KMS-11 (cell line): ENCODE data around the gene CCIN.
"Not testable (repeated sequence)": the region's sequence is repeated elsewhere in the genome, so short reads cannot be mapped to it uniquely, and the experiment has no call there.

Experiments
- H2AFZ ChIP-seq: fragments of 200-600 bp; sonication (generic); 2 replicates; pipeline ENCODE4 v1.6.1; 2016; ENCODE audit warnings: antibody characterized with exemption, mixed run types, low read depth
- H3K27ac ChIP-seq: fragments of 200-600 bp; sonication (generic); 2 replicates; pipeline ENCODE4 v1.6.1; 2016; ENCODE audit warnings: mild to moderate bottlenecking, mixed run types
- H3K27me3 ChIP-seq: fragments of 200-600 bp; sonication (generic); 2 replicates; pipeline ENCODE4 v1.6.1; 2017; ENCODE audit warnings: mild to moderate bottlenecking, low read depth, mixed run types, moderate library complexity; ENCODE audit not compliant: insufficient read depth
- H3K36me3 ChIP-seq: fragments of 200-600 bp; sonication (generic); 2 replicates; pipeline ENCODE4 v1.6.1; 2017; ENCODE audit warnings: mild to moderate bottlenecking, mixed run types; ENCODE audit not compliant: insufficient read depth
- H3K4me1 ChIP-seq: fragments of 200-600 bp; sonication (generic); 2 replicates; pipeline ENCODE4 v1.6.1; 2016; ENCODE audit warnings: mild to moderate bottlenecking, low read depth, mixed run types; ENCODE audit not compliant: poor library complexity, severe bottlenecking
- H3K4me2 ChIP-seq: fragments of 200-600 bp; sonication (generic); 2 replicates; pipeline ENCODE4 v1.7.0; 2016; ENCODE audit warnings: mild to moderate bottlenecking, mixed run types
- H3K4me3 ChIP-seq: fragments of 200-600 bp; sonication (generic); IDR thresholded peaks from 2 replicates; pipeline ENCODE4 v1.6.1; 2017; ENCODE audit warnings: low read depth, low read length, mixed read lengths; ENCODE audit not compliant: insufficient read depth
- H3K79me2 ChIP-seq: fragments of 200-600 bp; sonication (generic); 2 replicates; pipeline ENCODE4 v1.6.1; 2016; ENCODE audit warnings: low read depth, mixed run types; ENCODE audit not compliant: insufficient read depth
- H3K9ac ChIP-seq: fragments of 200-600 bp; sonication (generic); 2 replicates; pipeline ENCODE4 v1.6.1; 2016; ENCODE audit warnings: mild to moderate bottlenecking, mixed run types
- H4K20me1 ChIP-seq: fragments of 200-600 bp; sonication (generic); 2 replicates; pipeline ENCODE4 v1.6.1; 2016; ENCODE audit warnings: mild to moderate bottlenecking, mixed run types; ENCODE audit not compliant: insufficient read depth
- TF ChIP-seq, protein P1 (sequence below): fragments of 200-600 bp; sonication (generic); conservative IDR thresholded peaks from 2 replicates; pipeline ENCODE4 v1.6.1; 2017; ENCODE audit warnings: low read depth, mild to moderate bottlenecking, antibody characterized with exemption, low read length, moderate library complexity, mixed read lengths

Gene CCIN

DNA sequence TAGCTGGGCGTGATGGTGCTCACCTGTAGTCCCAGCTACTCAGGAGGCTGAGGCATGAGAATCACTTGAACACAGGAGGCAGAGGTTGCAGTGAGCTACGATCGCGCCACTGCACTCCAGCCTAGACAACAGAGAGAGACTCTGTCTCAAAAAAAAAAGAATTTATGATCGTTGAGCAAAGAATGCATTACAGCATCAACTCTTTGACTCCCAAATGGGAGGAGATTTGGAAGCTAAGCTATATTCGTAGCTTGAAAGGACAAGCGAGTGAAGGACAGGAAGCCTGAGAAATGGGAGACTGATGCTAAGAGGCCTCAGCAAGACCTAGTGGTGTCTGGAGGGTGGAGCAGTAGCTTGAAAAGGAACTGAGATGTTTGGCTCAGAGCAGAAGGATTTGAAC lies 10.3 kb upstream of the CCIN start:
- no peaks in the 10 kb centered on the region for H3K27me3 ChIP-seq
- H3K36me3 ChIP-seq = no peaks in the 10 kb centered on the region
- H4K20me1 ChIP-seq = no peaks in the 10 kb centered on the region
- H3K9ac ChIP-seq = no peak overlapping the region
- no peak overlapping the region for H3K4me2 ChIP-seq
- no peaks in the 10 kb centered on the region for H3K4me1 ChIP-seq
- H3K4me3 ChIP-seq = no peak overlapping the region
- no peaks in the 10 kb centered on the region for H3K79me2 ChIP-seq
- H3K27ac ChIP-seq = no peak overlapping the region
- TF ChIP-seq, protein P1, sequence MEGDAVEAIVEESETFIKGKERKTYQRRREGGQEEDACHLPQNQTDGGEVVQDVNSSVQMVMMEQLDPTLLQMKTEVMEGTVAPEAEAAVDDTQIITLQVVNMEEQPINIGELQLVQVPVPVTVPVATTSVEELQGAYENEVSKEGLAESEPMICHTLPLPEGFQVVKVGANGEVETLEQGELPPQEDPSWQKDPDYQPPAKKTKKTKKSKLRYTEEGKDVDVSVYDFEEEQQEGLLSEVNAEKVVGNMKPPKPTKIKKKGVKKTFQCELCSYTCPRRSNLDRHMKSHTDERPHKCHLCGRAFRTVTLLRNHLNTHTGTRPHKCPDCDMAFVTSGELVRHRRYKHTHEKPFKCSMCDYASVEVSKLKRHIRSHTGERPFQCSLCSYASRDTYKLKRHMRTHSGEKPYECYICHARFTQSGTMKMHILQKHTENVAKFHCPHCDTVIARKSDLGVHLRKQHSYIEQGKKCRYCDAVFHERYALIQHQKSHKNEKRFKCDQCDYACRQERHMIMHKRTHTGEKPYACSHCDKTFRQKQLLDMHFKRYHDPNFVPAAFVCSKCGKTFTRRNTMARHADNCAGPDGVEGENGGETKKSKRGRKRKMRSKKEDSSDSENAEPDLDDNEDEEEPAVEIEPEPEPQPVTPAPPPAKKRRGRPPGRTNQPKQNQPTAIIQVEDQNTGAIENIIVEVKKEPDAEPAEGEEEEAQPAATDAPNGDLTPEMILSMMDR = no peak
- H2AFZ ChIP-seq = no peak overlapping the region

GRCh38 chr9:36159509-36159908 lies 9.7 kb upstream of the CCIN start:
- not testable (repeated sequence) for H3K4me2 ChIP-seq, H4K20me1 ChIP-seq, H3K4me1 ChIP-seq, H3K4me3 ChIP-seq, H3K36me3 ChIP-seq, H3K27me3 ChIP-seq, H2AFZ ChIP-seq, H3K9ac ChIP-seq, H3K79me2 ChIP-seq, H3K27ac ChIP-seq

GRCh38 chr9:36160126-36160525 lies 9.1 kb upstream of the CCIN start:
- H3K9ac ChIP-seq, H3K4me3 ChIP-seq, H3K4me2 ChIP-seq, H2AFZ ChIP-seq, H3K79me2 ChIP-seq, H3K4me1 ChIP-seq, H4K20me1 ChIP-seq, H3K36me3 ChIP-seq, H3K27ac ChIP-seq, H3K27me3 ChIP-seq: not testable (repeated sequence)

GRCh38 chr9:36161187-36161586 lies 8.0 kb upstream of the CCIN start:
- TF ChIP-seq, protein P1 = no peak
- no peaks in the 10 kb centered on the region for H4K20me1 ChIP-seq
- no peak overlapping the region for H3K4me2 ChIP-seq
- no peaks in the 10 kb centered on the region for H3K36me3 ChIP-seq
- no peak overlapping the region for H3K27ac ChIP-seq
- no peak overlapping the region for H2AFZ ChIP-seq
- H3K27me3 ChIP-seq = no peaks in the 10 kb centered on the region
- no peak overlapping the region for H3K4me3 ChIP-seq
- no peaks in the 10 kb centered on the region for H3K79me2 ChIP-seq
- no peaks in the 10 kb centered on the region for H3K4me1 ChIP-seq
- no peak overlapping the region for H3K9ac ChIP-seq

DNA sequence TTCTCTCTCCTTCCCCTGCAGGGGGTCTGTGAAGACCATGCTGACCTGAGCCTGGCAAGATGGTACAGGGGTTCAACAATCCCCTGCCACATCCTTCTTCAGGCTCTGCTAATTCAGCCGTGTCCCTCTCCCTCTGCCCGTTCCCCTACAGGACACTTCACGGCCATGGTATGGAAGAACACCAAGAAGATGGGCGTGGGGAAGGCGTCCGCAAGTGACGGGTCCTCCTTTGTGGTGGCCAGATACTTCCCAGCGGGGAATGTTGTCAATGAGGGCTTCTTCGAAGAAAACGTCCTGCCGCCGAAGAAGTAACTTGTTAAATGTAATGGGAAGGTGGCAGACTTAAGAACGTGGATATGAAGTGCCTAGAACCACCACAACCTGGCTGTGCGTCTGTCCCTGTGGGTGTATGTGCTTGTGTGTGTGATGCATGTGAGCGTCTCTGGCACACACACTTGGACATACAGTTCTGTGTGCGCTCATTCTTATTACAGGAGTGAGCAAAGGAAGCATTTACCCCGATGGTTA lies 6.9 kb upstream of the CCIN start:
- H2AFZ ChIP-seq = no peak overlapping the region
- no peaks in the 10 kb centered on the region for H3K27me3 ChIP-seq
- H3K36me3 ChIP-seq = no peaks in the 10 kb centered on the region
- H3K4me3 ChIP-seq = no peak overlapping the region
- TF ChIP-seq, protein P1 = no peak
- H3K9ac ChIP-seq = no peak overlapping the region
- no peaks in the 10 kb centered on the region for H3K79me2 ChIP-seq
- no peaks in the 10 kb centered on the region for H3K4me1 ChIP-seq
- no peak overlapping the region for H3K27ac ChIP-seq
- H4K20me1 ChIP-seq = no peaks in the 10 kb centered on the region
- H3K4me2 ChIP-seq = no peak overlapping the region
